IMR-90 (cell line): ENCODE results near the gene PCDH1.

ENCODE experiments used
- FOS ChIP-seq: fragments of 150-350 bp; IDR thresholded peaks from 2 replicates; pipeline ENCODE4 v1.6.1; 2016; ENCODE audit warnings: low read depth, low read length
- MAFK ChIP-seq: IDR thresholded peaks from 2 replicates; pipeline ENCODE4 v1.6.1; 2012; ENCODE audit warnings: low read depth, low read length, improper control_type of control experiment
- MAZ ChIP-seq: IDR thresholded peaks from 2 replicates; pipeline ENCODE4 v1.6.1; 2012; ENCODE audit warnings: low read depth, mild to moderate bottlenecking, low read length, improper control_type of control experiment, moderate library complexity, borderline replicate concordance
- NFE2L2 ChIP-seq: fragments of 150-350 bp; IDR thresholded peaks from 2 replicates; pipeline ENCODE4 v1.6.1; 2016; ENCODE audit warnings: low read depth, mild to moderate bottlenecking, low read length
- POLR2A ChIP-seq: IDR thresholded peaks from 2 replicates; pipeline ENCODE4 v1.6.1; 2012; ENCODE audit warnings: mild to moderate bottlenecking, low read depth, low read length
- RAD21 ChIP-seq: IDR thresholded peaks from 2 replicates; pipeline ENCODE4 v1.6.1; 2012; ENCODE audit warnings: low read length, improper control_type of control experiment
- RCOR1 ChIP-seq: IDR thresholded peaks from 2 replicates; pipeline ENCODE4 v1.6.1; 2012; ENCODE audit warnings: mild to moderate bottlenecking, low read length, improper control_type of control experiment; ENCODE audit not compliant: insufficient replicate concordance
- RFX5 ChIP-seq: IDR thresholded peaks from 2 replicates; pipeline ENCODE4 v1.8.0; 2012; ENCODE audit warnings: low read depth, mild to moderate bottlenecking, low read length, moderate library complexity
- SMC3 ChIP-seq: fragments of 150-350 bp; IDR thresholded peaks from 2 replicates; pipeline ENCODE4 v1.6.1; 2016; ENCODE audit warnings: low read depth, mild to moderate bottlenecking, antibody characterized with exemption, low read length, moderate library complexity
- TF ChIP-seq, protein P1 (sequence below): conservative IDR thresholded peaks from 2 replicates; pipeline ENCODE4 v1.5.1; 2012; ENCODE audit warnings: mild to moderate bottlenecking, low read depth, low read length, improper control_type of control experiment

- TF ChIP-seq, protein P1, sequence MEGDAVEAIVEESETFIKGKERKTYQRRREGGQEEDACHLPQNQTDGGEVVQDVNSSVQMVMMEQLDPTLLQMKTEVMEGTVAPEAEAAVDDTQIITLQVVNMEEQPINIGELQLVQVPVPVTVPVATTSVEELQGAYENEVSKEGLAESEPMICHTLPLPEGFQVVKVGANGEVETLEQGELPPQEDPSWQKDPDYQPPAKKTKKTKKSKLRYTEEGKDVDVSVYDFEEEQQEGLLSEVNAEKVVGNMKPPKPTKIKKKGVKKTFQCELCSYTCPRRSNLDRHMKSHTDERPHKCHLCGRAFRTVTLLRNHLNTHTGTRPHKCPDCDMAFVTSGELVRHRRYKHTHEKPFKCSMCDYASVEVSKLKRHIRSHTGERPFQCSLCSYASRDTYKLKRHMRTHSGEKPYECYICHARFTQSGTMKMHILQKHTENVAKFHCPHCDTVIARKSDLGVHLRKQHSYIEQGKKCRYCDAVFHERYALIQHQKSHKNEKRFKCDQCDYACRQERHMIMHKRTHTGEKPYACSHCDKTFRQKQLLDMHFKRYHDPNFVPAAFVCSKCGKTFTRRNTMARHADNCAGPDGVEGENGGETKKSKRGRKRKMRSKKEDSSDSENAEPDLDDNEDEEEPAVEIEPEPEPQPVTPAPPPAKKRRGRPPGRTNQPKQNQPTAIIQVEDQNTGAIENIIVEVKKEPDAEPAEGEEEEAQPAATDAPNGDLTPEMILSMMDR: no peak
- no peak for TF ChIP-seq RCOR1
- no peak for TF ChIP-seq POLR2A
- no peak for TF ChIP-seq NFE2L2
- TF ChIP-seq MAZ: no peak
- TF ChIP-seq RFX5: no peak
- no peak for TF ChIP-seq SMC3
- TF ChIP-seq RAD21: no peak
- no peak for TF ChIP-seq MAFK
- TF ChIP-seq FOS: no peak
Measured at GRCh38 chr5:141880961-141881801, 3.0 kb upstream of the PCDH1 start.
